Esophagus muscularis mucosa (tissue), 4 donors: Measurements from ENCODE around the gene IQSEC3.

ENCODE experiments used
- CTCF ChIP-seq, 3 experiments: fragments of 200-600 bp in 2 of 3; fragments of 450-650 bp in 1 of 3; sonication (generic) in 2 of 3; IDR thresholded peaks; one replicate each; pipeline ENCODE4 v1.5.1; 2017 to 2019; ENCODE audit warnings: antibody characterized with exemption in 3 of 3, mild to moderate bottlenecking in 2 of 3, moderate library complexity in 1 of 3
- EP300 ChIP-seq: sonication (generic); formaldehyde crosslinking; IDR thresholded peaks from one replicate; pipeline ENCODE4 v1.6.1; 2017; ENCODE audit warnings: antibody characterized with exemption
- POLR2A ChIP-seq: fragments of 450-650 bp; IDR thresholded peaks from one replicate; pipeline ENCODE4 v1.6.1; 2017; ENCODE audit warnings: antibody characterized with exemption, moderate library complexity, mild to moderate bottlenecking, low read depth
- POLR2AphosphoS5 ChIP-seq, 2 donors: sonication (generic); formaldehyde crosslinking; IDR thresholded peaks; one replicate each; pipeline ENCODE4 v1.6.1; 2017; ENCODE audit warnings: antibody characterized with exemption in 2 of 2

- TF ChIP-seq CTCF (IDR thresholded peaks at IDR 0.05) (no peak), POLR2AphosphoS5 (IDR thresholded peaks at IDR 0.05) (no peak), EP300 (no peak), POLR2A (no peak)
Observed at GRCh38 chr12:220491-220890, 153.9 kb downstream of the IQSEC3 start.
